RWPE2 (cell line): Measurements from ENCODE around the gene SRL.

Experiments used
- ATAC-seq: fragments of 200-7000 bp; cut with Tn5 transposase; 3 replicates; pipeline ENCODE4 v1.9.1; 2021; ENCODE audit warnings: low read depth
- DNase-seq: peaks from one replicate; pipeline ENCODE4 v3.0.0-alpha.2; 2020; ENCODE audit warnings: low spot score
- H3K27ac ChIP-seq: fragments of 450-650 bp; 2 replicates; pipeline ENCODE4 v1.5.1; 2017; ENCODE audit warnings: mild to moderate bottlenecking; ENCODE audit not compliant: poor library complexity, severe bottlenecking
- H3K27me3 ChIP-seq: fragments of 250-450 bp; sonication (Bioruptor Pico); 2 replicates; pipeline ENCODE4 v1.5.1; 2021; ENCODE audit warnings: mild to moderate bottlenecking, moderate library complexity; ENCODE audit not compliant: insufficient read depth, poor library complexity, severe bottlenecking
- H3K36me3 ChIP-seq: fragments of 250-450 bp; sonication (Bioruptor Pico); 2 replicates; pipeline ENCODE4 v1.5.1; 2020; ENCODE audit warnings: low read depth, mild to moderate bottlenecking, moderate library complexity
- H3K4me1 ChIP-seq: fragments of 250-450 bp; sonication (Bioruptor Pico); 2 replicates; pipeline ENCODE4 v1.5.1; 2021; ENCODE audit warnings: mild to moderate bottlenecking, moderate library complexity; ENCODE audit not compliant: insufficient read depth, poor library complexity, severe bottlenecking
- H3K4me3 ChIP-seq: fragments of 250-450 bp; sonication (Bioruptor Pico); 2 replicates; pipeline ENCODE4 v1.5.1; 2021; ENCODE audit warnings: mild to moderate bottlenecking, moderate library complexity; ENCODE audit not compliant: severe bottlenecking
- H3K9me3 ChIP-seq: fragments of 250-450 bp; sonication (Bioruptor Pico); 2 replicates; pipeline ENCODE4 v1.5.1; 2021; ENCODE audit warnings: mild to moderate bottlenecking, moderate library complexity; ENCODE audit not compliant: severe bottlenecking
- TF ChIP-seq, protein P1 (sequence below): fragments of 450-650 bp; IDR thresholded peaks from one replicate; pipeline ENCODE4 v1.5.1; 2017; ENCODE audit warnings: mild to moderate bottlenecking, moderate library complexity; ENCODE audit not compliant: poor library complexity, severe bottlenecking

The SRL gene

DNA sequence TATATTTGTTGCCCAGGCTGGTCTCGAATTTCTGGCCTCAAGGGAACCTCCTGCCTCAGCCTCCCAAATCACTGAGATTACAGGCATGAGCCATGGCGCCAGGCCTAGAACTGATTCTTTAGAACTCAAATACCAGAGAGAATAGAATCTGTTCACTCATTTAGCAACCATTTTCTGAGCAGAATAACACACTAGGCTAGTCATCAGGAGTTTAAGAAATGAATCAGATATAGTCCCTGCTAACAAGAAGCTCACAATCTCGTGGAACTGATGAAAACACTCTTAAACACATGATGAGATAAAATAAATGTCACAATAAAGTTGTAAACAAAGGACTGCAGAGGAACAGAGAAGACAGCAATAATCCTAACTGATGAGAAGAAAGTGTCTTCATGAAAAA, 69.8 kb downstream of the SRL start:
- Histone ChIP-seq H3K4me1 (peaks cover 5% of the 10 kb centered on the region), H3K27me3 (no peaks in the 10 kb centered on the region), H3K27ac (no peak overlapping the region), H3K9me3 (no peaks in the 10 kb centered on the region), H3K36me3 (no peaks in the 10 kb centered on the region), H3K4me3 (no peak overlapping the region)
- TF ChIP-seq, protein P1, sequence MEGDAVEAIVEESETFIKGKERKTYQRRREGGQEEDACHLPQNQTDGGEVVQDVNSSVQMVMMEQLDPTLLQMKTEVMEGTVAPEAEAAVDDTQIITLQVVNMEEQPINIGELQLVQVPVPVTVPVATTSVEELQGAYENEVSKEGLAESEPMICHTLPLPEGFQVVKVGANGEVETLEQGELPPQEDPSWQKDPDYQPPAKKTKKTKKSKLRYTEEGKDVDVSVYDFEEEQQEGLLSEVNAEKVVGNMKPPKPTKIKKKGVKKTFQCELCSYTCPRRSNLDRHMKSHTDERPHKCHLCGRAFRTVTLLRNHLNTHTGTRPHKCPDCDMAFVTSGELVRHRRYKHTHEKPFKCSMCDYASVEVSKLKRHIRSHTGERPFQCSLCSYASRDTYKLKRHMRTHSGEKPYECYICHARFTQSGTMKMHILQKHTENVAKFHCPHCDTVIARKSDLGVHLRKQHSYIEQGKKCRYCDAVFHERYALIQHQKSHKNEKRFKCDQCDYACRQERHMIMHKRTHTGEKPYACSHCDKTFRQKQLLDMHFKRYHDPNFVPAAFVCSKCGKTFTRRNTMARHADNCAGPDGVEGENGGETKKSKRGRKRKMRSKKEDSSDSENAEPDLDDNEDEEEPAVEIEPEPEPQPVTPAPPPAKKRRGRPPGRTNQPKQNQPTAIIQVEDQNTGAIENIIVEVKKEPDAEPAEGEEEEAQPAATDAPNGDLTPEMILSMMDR, result no peak
- peak; percentile 29; the same call in 1 of the 3 replicates for ATAC-seq
- no peak for DNase-seq

DNA sequence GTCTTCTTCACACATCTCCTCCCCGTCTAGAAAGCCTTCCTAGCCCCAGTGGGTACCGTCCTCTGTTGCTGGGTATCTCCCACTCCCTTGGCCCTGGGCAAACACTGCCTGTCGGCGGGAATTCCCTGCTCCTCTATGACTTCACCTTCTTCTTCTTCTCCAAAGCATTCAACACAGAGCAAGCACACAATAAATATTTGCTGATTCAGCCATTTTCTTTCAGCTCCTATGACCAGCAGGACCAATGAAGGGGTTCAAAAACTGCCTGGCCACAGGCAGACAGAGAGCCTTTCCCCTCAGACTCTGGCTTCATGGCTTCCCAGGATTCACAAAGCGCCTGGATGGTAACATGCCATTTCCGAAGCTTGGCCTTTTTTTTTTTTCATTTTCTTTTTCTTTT, 72.5 kb downstream of the SRL start:
- Histone ChIP-seq H3K9me3 (no peaks in the 10 kb centered on the region), H3K27me3 (no peaks in the 10 kb centered on the region), H3K36me3 (no peaks in the 10 kb centered on the region), H3K4me3 (no peak overlapping the region), H3K4me1 (no peaks in the 10 kb centered on the region), H3K27ac (no peak overlapping the region)
- ATAC-seq (no peak), DNase-seq (no peak)
- TF ChIP-seq, protein P1, result no peak

DNA sequence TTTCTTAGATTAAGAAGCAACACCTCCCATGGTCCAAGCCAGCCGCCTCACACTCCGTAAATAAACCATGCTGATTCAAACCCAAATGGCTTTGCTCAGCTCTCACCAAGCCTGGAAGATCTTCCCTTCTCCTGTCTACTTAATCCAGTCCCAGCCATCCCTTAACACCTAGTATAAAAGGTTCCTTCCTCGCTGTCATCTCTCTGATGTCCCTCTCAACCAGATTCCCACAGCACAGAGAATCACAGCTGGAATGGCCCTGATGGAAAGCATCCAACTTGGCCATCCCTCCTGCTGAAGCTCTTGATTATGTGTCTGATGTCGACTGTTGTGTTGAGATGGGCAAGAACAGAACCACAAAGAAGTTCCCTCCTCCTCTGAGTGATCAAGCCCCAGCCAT, 75.1 kb downstream of the SRL start:
- ATAC-seq (no peak), DNase-seq (no peak)
- no peak overlapping the region for H3K27ac ChIP-seq
- H3K36me3 ChIP-seq, result no peaks in the 10 kb centered on the region
- H3K9me3 ChIP-seq, result no peaks in the 10 kb centered on the region
- H3K4me3 ChIP-seq, result no peak overlapping the region
- H3K4me1 ChIP-seq, result no peaks in the 10 kb centered on the region
- TF ChIP-seq, protein P1, result no peak
- H3K27me3 ChIP-seq, result no peaks in the 10 kb centered on the region

DNA sequence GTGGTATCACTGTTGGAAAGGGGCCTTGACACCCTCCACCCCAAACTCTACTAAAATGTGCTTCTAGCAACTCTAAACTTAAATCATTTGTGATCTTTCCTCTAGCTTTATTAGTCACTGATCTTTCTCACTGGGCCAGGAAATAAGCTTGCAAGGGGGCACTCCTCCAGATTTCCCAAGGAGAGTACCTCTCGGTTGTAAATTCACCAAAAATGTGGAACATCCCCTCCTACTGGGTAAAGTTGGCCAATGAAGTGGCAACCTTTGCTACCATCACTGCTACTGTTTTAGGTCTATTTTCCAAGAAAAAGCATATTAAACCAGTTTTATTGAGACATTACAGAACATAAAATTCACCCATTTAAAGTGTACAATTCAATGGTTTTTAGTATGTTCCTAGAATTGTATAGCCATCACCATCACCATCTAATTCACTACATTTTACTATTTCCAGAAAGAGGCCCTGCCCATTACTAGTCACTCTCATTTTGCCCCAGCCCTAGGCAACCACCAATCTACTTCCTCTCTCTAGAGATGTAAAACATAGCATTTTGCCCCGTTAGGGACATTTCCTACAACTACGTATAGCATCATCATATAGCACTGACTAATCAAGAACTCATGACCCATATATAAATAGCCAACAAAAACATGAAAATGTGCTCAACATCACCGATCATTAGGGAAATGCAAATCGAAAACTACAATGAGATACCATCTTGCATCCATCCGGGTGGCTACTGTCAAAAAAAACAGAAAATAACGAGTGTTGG, 81.0 kb downstream of the SRL start:
- TF ChIP-seq, protein P1, result no peak
- Histone ChIP-seq H3K4me3 (no peak overlapping the region), H3K4me1 (no peaks in the 10 kb centered on the region), H3K27ac (no peak overlapping the region), H3K36me3 (no peaks in the 10 kb centered on the region), H3K27me3 (no peaks in the 10 kb centered on the region), H3K9me3 (no peaks in the 10 kb centered on the region)
- ATAC-seq, result no peak
- DNase-seq, result no peak

DNA sequence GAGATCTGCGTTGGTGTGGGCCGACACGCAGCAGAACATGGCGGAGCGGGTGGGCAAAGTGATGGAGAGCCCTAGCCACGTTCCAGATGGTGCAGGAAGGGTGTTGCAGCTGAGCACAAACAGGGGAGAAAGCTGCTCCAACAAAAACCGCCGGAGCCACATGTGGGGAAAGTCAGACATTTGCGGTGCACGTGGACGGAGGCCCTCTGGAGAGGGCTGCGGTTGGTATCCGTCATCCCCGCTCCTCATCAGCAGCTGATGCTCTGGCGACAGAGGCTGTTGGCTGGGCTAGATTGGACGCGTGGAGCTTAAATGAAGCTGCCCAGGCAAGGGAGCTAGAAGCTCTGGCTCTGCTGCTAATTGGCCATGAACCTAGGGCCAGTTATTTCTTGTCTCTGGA, 82.2 kb downstream of the SRL start:
- Histone ChIP-seq H3K4me1 (no peaks in the 10 kb centered on the region), H3K36me3 (no peaks in the 10 kb centered on the region)
- DNase-seq, result no peak

More for the DNA sequence above, 82.2 kb downstream of the SRL start:
- Histone ChIP-seq H3K27me3 (no peaks in the 10 kb centered on the region), H3K27ac (no peak overlapping the region), H3K9me3 (no peaks in the 10 kb centered on the region), H3K4me3 (no peak overlapping the region)
- ATAC-seq, result no peak
- TF ChIP-seq, protein P1, result no peak
